WTC11 (cell line): ENCODE data around the gene STK32B.

Experiments used
- NR3C1 ChIP-seq: sonication (generic); formaldehyde crosslinking; conservative IDR thresholded peaks from 2 replicates; pipeline ENCODE4 v1.8.1; 2023; ENCODE audit warnings: low read depth, mild to moderate bottlenecking, missing genetic modification reagents
- ZBTB21 ChIP-seq: sonication (generic); formaldehyde crosslinking; IDR thresholded peaks from 2 replicates; pipeline ENCODE4 v1.8.1; 2023; ENCODE audit warnings: mild to moderate bottlenecking, missing genetic modification reagents, borderline replicate concordance
- TF ChIP-seq, protein P1 (sequence below): fragments of 200-600 bp; IDR thresholded peaks from 2 replicates; pipeline ENCODE4 v1.8.0; 2022; ENCODE audit warnings: antibody characterized with exemption
- TF ChIP-seq, protein P2 (sequence below): sonication (generic); formaldehyde crosslinking; IDR thresholded peaks from 2 replicates; pipeline ENCODE4 v1.8.0; 2022; ENCODE audit warnings: mild to moderate bottlenecking, missing genetic modification reagents

DNA sequence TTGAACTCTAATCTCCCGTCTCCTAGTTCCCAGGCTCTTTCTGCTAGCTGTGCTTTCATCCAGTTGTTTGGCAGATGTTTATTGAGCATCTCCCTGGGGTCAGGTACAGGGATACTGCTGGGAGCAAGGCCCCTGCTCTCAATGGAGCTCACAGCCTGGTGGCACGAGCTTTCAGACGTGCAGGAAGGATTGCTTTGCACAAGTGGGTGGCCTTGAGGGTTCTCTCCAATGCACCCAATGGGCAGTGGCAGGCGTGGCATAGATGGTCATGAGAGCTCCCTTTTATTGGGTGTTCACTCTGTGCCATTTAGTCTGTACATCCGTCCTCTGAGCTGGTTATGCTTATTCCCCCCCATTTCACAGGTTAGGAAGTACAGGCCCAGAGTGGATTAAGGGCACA, 421.8 kb downstream of the STK32B start:
- TF ChIP-seq, protein P1, sequence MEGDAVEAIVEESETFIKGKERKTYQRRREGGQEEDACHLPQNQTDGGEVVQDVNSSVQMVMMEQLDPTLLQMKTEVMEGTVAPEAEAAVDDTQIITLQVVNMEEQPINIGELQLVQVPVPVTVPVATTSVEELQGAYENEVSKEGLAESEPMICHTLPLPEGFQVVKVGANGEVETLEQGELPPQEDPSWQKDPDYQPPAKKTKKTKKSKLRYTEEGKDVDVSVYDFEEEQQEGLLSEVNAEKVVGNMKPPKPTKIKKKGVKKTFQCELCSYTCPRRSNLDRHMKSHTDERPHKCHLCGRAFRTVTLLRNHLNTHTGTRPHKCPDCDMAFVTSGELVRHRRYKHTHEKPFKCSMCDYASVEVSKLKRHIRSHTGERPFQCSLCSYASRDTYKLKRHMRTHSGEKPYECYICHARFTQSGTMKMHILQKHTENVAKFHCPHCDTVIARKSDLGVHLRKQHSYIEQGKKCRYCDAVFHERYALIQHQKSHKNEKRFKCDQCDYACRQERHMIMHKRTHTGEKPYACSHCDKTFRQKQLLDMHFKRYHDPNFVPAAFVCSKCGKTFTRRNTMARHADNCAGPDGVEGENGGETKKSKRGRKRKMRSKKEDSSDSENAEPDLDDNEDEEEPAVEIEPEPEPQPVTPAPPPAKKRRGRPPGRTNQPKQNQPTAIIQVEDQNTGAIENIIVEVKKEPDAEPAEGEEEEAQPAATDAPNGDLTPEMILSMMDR: no peak
- TF ChIP-seq ZBTB21 (CRISPR knock-in tag) (no peak), NR3C1 (CRISPR knock-in tag) (no peak)
- TF ChIP-seq, protein P2, sequence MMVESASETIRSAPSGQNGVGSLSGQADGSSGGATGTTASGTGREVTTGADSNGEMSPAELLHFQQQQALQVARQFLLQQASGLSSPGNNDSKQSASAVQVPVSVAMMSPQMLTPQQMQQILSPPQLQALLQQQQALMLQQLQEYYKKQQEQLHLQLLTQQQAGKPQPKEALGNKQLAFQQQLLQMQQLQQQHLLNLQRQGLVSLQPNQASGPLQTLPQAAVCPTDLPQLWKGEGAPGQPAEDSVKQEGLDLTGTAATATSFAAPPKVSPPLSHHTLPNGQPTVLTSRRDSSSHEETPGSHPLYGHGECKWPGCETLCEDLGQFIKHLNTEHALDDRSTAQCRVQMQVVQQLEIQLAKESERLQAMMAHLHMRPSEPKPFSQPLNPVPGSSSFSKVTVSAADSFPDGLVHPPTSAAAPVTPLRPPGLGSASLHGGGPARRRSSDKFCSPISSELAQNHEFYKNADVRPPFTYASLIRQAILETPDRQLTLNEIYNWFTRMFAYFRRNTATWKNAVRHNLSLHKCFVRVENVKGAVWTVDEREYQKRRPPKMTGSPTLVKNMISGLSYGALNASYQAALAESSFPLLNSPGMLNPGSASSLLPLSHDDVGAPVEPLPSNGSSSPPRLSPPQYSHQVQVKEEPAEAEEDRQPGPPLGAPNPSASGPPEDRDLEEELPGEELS: no peak
